ENCODE results near the gene TNKS1BP1. TPM values are rescaled to one million over a fixed set of nuclear protein-coding genes. Genes with fewer than 3 reads are reported as not detected.

Gene TNKS1BP1
- total RNA-seq, 1 experiment from 2014 or later: 127 TPM

GRCh38 chr11:57353852-57354251, 29.1 kb upstream of the TNKS1BP1 start (continued):
- no peak for TF ChIP-seq E2F1 (CRISPR knock-in tag; IDR thresholded peaks at IDR 0.05)
- TF ChIP-seq ZNF281 (CRISPR knock-in tag; IDR thresholded peaks at IDR 0.05): no peak
- TF ChIP-seq JAZF1 (CRISPR knock-in tag; IDR thresholded peaks at IDR 0.05): no peak
- TF ChIP-seq ZNF317 (CRISPR knock-in tag; IDR thresholded peaks at IDR 0.05; ENCODE audit: borderline replicate concordance, low read depth): no peak
- TF ChIP-seq HMGXB4 (CRISPR knock-in tag; IDR thresholded peaks at IDR 0.05): no peak

- Mint-ChIP-seq H3K4me1 (peaks cover 14% of the 10 kb centered on the region), H3K27me3 (ENCODE audit: low read depth) (peaks cover 4% of the 10 kb centered on the region; the same call in 1 of the 2 replicates), H3K4me3 (no peak overlapping the region), H3K27ac (no peak overlapping the region), H3K36me3 (no peaks in the 10 kb centered on the region), H3K9me3 (peaks cover 6% of the 10 kb centered on the region; the same call in 1 of the 2 replicates)
- no peak for ATAC-seq
- no peak for TF ChIP-seq TEAD4 (CRISPR knock-in tag; IDR thresholded peaks at IDR 0.05)
- TF ChIP-seq ZBTB43 (CRISPR knock-in tag; IDR thresholded peaks at IDR 0.05): no peak
- no peak for TF ChIP-seq NR3C1 (CRISPR knock-in tag; conservative IDR thresholded peaks at IDR 0.05; ENCODE audit: low read depth)
- TF ChIP-seq ARID4B (CRISPR knock-in tag; IDR thresholded peaks at IDR 0.05; ENCODE audit: borderline replicate concordance): no peak
- no peak for TF ChIP-seq TCF7 (CRISPR knock-in tag; IDR thresholded peaks at IDR 0.05; ENCODE audit: low read depth)
- TF ChIP-seq CREM (CRISPR knock-in tag; IDR thresholded peaks at IDR 0.05): no peak
- TF ChIP-seq HMGXB4 (CRISPR knock-in tag; IDR thresholded peaks at IDR 0.05): no peak
- TF ChIP-seq CDX4 (CRISPR knock-in tag; IDR thresholded peaks at IDR 0.05; ENCODE audit: borderline replicate concordance): no peak
- no peak for DNase-seq (ENCODE audit: low spot score)
- ChIA-PET POLR2A (interaction anchor here (0.6 to 1.0 kb wide), 2 partner anchors 28 to 119 kb away, joined by 3 to 4 read pairs; no protein-coding TSS in a partner anchor), CTCF (interaction anchor here (0.6 to 2.1 kb wide), 13 partner anchors 8 to 512 kb away, joined by 3 to 8 read pairs (median 3); partner anchors contain the start of genes P2RX3, PRG3 and RTN4RL2)
Observed at GRCh38 chr11:57353446-57353845, 28.7 kb upstream of the TNKS1BP1 start.

Measured in WTC11 (cell line).